Epithelial cell of esophagus (primary cell): ENCODE results near the gene STPG1.
A peak's percentile ranks its signal among the peaks of the same experiment; 100 is the strongest.

Source experiments
- DNase-seq: peaks from one replicate; pipeline ENCODE4 v3.0.0; 2010; ENCODE audit warnings: low read depth
- H3K4me3 ChIP-seq: 2 replicates; pipeline ENCODE4 v1.5.1; 2011; ENCODE audit warnings: mild to moderate bottlenecking, low read length, control low read depth
- TF ChIP-seq, protein P1 (sequence below): IDR thresholded peaks from 2 replicates; pipeline ENCODE4 v1.5.1; 2011; ENCODE audit warnings: low read depth, mild to moderate bottlenecking, low read length, control low read depth, inconsistent platforms; ENCODE audit not compliant: insufficient read depth; ENCODE audit errors: missing control alignments

Gene STPG1

DNA sequence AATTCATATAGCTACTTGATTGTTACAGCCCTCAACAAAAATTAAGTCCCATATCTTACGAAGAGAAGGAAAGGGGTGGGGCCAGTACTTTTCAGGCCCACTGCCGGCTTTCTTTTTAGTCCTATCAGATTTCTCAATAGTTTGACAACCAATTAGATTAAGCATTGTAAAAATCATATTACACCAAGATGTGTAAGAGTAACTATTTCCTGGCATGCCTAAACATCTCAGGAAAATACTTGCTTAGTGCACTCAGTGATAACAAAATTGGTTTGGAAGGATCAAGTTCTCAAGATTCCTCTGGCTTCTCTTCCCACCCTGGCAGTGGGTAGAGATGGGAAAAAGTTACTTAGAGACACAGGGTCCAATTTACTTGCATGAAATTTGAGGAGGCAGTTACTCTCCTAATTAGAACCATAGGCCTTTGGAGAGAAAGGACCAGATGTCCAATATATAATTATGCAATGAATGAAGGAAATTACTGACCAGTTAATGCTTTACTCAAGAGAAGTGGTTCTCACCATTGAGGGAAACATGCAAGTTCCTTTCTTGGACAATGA, 30.1 kb downstream of the STPG1 start:
- TF ChIP-seq, protein P1, sequence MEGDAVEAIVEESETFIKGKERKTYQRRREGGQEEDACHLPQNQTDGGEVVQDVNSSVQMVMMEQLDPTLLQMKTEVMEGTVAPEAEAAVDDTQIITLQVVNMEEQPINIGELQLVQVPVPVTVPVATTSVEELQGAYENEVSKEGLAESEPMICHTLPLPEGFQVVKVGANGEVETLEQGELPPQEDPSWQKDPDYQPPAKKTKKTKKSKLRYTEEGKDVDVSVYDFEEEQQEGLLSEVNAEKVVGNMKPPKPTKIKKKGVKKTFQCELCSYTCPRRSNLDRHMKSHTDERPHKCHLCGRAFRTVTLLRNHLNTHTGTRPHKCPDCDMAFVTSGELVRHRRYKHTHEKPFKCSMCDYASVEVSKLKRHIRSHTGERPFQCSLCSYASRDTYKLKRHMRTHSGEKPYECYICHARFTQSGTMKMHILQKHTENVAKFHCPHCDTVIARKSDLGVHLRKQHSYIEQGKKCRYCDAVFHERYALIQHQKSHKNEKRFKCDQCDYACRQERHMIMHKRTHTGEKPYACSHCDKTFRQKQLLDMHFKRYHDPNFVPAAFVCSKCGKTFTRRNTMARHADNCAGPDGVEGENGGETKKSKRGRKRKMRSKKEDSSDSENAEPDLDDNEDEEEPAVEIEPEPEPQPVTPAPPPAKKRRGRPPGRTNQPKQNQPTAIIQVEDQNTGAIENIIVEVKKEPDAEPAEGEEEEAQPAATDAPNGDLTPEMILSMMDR = no peak
- no peak overlapping the region for H3K4me3 ChIP-seq
- DNase-seq = no peak

DNA sequence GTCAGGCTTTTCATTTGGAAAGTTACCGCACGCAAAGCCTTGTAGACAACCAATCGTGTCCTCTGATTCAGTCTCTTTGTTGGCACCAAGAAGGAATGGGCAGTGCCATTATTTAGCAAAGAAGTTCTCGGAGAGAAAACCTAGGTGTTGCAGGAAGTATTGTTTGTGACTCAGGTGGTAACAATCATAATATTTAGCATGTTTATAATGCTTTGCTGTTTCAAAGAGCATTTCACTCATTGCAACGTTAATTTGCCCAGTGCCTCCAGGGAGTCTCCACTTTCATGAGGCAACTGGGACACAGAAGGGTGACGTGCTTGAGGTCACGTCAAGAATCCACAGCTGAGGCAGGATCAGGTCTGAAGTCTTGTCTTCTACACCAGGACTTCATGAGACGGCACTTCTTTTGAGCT, 31.4 kb downstream of the STPG1 start:
- TF ChIP-seq, protein P1 = no peak
- peak; percentile 90 for DNase-seq
- H3K4me3 ChIP-seq = no peak overlapping the region

DNA sequence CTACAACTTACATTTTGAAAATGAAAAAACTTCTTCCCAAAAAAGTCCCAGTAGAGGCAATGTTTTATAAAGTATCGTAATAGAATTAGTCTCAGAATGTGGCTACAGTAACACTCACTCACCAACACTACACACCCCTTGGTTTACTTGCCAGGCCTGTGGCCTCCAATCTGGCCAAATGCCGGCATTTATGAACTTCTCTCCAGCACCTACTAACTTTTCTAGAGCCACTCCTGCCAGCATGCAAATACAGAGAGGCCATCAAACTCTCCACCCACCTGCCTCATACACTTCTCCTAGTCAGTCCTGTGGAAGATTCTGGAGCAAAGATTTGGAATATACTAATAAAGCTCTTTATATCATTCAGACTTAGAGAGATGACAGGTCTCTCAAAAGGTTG, 32.3 kb downstream of the STPG1 start:
- TF ChIP-seq, protein P1 = no peak
- no peak overlapping the region for H3K4me3 ChIP-seq
- no peak for DNase-seq

DNA sequence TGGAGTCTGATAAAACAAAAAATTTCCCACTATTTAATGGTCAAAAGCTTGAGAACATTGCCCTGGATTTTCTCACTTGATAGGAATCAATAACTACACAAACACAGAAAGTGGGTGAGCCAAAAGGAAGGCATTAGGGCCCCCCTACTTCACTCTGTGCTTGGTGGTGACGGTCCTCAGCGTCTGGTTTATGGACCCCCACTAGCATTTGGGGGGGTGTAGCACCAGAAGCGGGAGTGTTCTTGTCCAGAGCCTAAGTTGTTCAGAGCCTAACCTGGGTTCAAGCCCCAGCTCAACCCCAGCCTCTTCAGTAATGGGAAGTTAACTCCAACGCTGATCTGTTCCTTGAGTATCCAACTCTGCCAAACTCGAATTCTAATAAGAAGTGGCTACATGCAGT, 33.1 kb downstream of the STPG1 start:
- TF ChIP-seq, protein P1 = no peak
- H3K4me3 ChIP-seq = no peak overlapping the region
- DNase-seq = no peak

DNA sequence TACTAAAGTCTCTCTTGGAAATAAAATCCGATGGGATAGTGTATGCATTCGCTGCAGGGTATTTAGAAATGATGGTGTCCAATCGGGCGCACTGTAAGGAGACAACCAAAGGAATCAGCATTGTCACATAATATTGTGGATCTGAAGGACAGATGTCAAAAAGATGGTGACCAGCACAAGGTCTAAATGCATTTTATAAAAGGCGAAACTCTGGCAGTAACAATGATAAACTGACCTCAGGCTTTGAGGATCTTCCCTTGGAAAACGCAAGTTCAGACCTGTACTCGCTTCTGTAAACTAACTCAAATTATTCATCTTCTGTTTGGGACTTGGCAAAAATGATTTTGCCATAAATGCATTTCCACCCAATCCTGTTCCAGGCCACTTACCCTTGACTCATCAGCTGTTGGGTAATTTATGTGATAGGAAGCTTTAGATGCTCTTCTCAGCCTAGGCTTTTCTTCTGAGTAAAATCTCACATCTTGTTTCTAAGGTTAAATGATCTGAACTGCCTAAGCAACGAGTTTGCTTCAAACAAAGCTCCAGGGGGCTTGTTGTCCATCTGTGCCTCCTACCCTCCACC, 33.8 kb downstream of the STPG1 start:
- TF ChIP-seq, protein P1 = peak; percentile 2
- peak; percentile 98 for DNase-seq
- peak overlapping the region; percentile 18 for H3K4me3 ChIP-seq

DNA sequence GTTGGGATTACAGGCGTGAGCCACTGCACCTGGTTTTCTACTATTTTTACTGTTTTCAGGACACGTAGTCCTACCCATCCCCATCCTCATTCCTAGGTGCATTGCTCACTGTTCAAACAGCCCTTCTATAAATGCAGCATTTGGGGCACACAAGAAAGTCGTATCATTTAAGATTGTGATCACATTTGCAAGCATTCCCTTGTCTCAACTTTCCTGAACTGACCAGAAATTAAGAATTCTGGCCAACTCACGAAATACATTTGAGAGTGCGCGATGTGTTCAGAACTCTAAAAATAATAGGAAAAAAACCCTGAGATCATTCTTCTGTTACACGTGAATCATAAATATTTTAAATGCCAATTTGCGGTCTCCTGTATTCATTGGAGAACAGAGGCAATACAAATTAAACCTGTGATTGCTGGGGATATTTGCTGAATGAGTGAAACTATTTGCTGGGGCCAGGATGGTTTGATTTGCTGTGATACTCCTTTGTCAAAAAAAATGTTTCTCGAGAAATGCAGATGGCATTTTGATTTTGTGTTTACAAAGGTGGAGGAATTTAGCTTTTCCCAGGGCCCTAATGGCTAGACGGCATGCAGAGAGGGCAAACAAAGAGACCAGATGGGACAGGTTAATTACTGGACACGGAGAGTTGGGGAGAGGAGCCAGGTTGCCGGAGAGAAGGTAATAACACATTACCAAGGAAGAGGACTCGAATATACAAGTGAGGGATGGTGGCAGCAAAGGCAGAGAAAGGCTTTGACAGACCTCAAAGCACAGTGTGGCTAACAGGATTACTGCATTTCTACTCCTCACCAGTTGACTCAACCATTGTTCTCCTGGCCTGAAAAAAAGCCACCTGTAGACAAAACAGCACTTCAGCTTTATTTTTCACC, 38.4 kb downstream of the STPG1 start:
- peak; percentile 87 for DNase-seq
- TF ChIP-seq, protein P1 = no peak
- no peak overlapping the region for H3K4me3 ChIP-seq
